ENCODE results near the gene GPRIN3.

GPRIN3 gene

GRCh38 chr4:89347363-89348025, 39.9 kb upstream of the GPRIN3 start:
- no peaks in the 10 kb centered on the region for H3K27me3 Mint-ChIP-seq (ENCODE audit: low read depth, poor library complexity)
- no peak overlapping the region for H3K4me3 Mint-ChIP-seq
- H3K9me3 Mint-ChIP-seq, result peaks cover 43% of the 10 kb centered on the region
- no peak overlapping the region for H3K27ac Mint-ChIP-seq
- DNase-seq, result no peak
- H3K36me3 Mint-ChIP-seq (ENCODE audit: low read depth), result peaks cover 12% of the 10 kb centered on the region
- no peaks in the 10 kb centered on the region for H3K4me1 Mint-ChIP-seq
- no peak for TF ChIP-seq CTCF (IDR thresholded peaks at IDR 0.05)

GRCh38 chr4:89344571-89344970, 37.0 kb upstream of the GPRIN3 start:
- no peak overlapping the region for H3K4me3 Mint-ChIP-seq
- H3K9me3 Mint-ChIP-seq, result peaks cover 35% of the 10 kb centered on the region
- TF ChIP-seq CTCF (IDR thresholded peaks at IDR 0.05), result no peak
- H3K36me3 Mint-ChIP-seq (ENCODE audit: low read depth), result peaks cover 12% of the 10 kb centered on the region
- no peaks in the 10 kb centered on the region for H3K4me1 Mint-ChIP-seq
- H3K27me3 Mint-ChIP-seq (ENCODE audit: low read depth, poor library complexity), result no peaks in the 10 kb centered on the region
- no peak overlapping the region for H3K27ac Mint-ChIP-seq
- DNase-seq, result no peak

- no peak for DNase-seq
- Mint-ChIP-seq H3K27me3 (ENCODE audit: low read depth, poor library complexity) (no peaks in the 10 kb centered on the region), H3K36me3 (ENCODE audit: low read depth) (no peaks in the 10 kb centered on the region), H3K4me1 (no peaks in the 10 kb centered on the region), H3K9me3 (no peaks in the 10 kb centered on the region), H3K27ac (no peak overlapping the region), H3K4me3 (no peak overlapping the region)
- no peak for TF ChIP-seq CTCF (IDR thresholded peaks at IDR 0.05)
Observed at GRCh38 chr4:89338206-89338605, 30.6 kb upstream of the GPRIN3 start.

- H3K36me3 Mint-ChIP-seq (ENCODE audit: low read depth), result no peaks in the 10 kb centered on the region
- TF ChIP-seq CTCF (IDR thresholded peaks at IDR 0.05), result no peak
- H3K4me1 Mint-ChIP-seq, result no peaks in the 10 kb centered on the region
- H3K4me3 Mint-ChIP-seq, result no peak overlapping the region
- no peak for DNase-seq
- H3K27me3 Mint-ChIP-seq (ENCODE audit: low read depth, poor library complexity), result no peaks in the 10 kb centered on the region
- no peaks in the 10 kb centered on the region for H3K9me3 Mint-ChIP-seq
- H3K27ac Mint-ChIP-seq, result no peak overlapping the region
Observed at GRCh38 chr4:89337681-89338080, 30.1 kb upstream of the GPRIN3 start.

GRCh38 chr4:89336818-89337420, 29.3 kb upstream of the GPRIN3 start:
- Mint-ChIP-seq H3K9me3 (no peaks in the 10 kb centered on the region), H3K4me3 (no peak overlapping the region), H3K4me1 (no peaks in the 10 kb centered on the region), H3K36me3 (ENCODE audit: low read depth) (no peaks in the 10 kb centered on the region), H3K27ac (no peak overlapping the region), H3K27me3 (ENCODE audit: low read depth, poor library complexity) (no peaks in the 10 kb centered on the region)
- DNase-seq, result no peak
- no peak for TF ChIP-seq CTCF (IDR thresholded peaks at IDR 0.05)

GRCh38 chr4:89334830-89335229, 27.2 kb upstream of the GPRIN3 start:
- no peaks in the 10 kb centered on the region for H3K9me3 Mint-ChIP-seq
- H3K27me3 Mint-ChIP-seq (ENCODE audit: low read depth, poor library complexity), result no peaks in the 10 kb centered on the region
- no peak for TF ChIP-seq CTCF (IDR thresholded peaks at IDR 0.05)
- no peaks in the 10 kb centered on the region for H3K4me1 Mint-ChIP-seq
- H3K36me3 Mint-ChIP-seq (ENCODE audit: low read depth), result no peaks in the 10 kb centered on the region
- DNase-seq, result no peak
- no peak overlapping the region for H3K4me3 Mint-ChIP-seq
- H3K27ac Mint-ChIP-seq, result no peak overlapping the region
